HepG2 (cell line): ENCODE data around the gene GSKIP.

ENCODE experiments used
- FOXK1 ChIP-seq: sonication (generic); formaldehyde crosslinking; IDR thresholded peaks from 2 replicates; pipeline ENCODE4 v1.4.0; 2020; ENCODE audit warnings: low read depth, missing genetic modification reagents, borderline replicate concordance
- TAF1 ChIP-seq: sonication (generic); formaldehyde crosslinking; IDR thresholded peaks from 2 replicates; pipeline ENCODE4 v1.4.0; 2020; ENCODE audit warnings: missing genetic modification reagents
- ZNF781 ChIP-seq: sonication (generic); formaldehyde crosslinking; IDR thresholded peaks from 2 replicates; pipeline ENCODE4 v1.5.1; 2020; ENCODE audit warnings: borderline replicate concordance, mild to moderate bottlenecking, missing genetic modification reagents; ENCODE audit errors: not compliant biosample characterization
- TF ChIP-seq, protein P1 (sequence below): sonication (generic); formaldehyde crosslinking; IDR thresholded peaks from 2 replicates; pipeline ENCODE4 v1.5.0; 2020; ENCODE audit warnings: mild to moderate bottlenecking, missing genetic modification reagents, moderate library complexity
- TF ChIP-seq, protein P2 (sequence below): IDR thresholded peaks from 2 replicates; pipeline ENCODE4 v1.6.1; 2012; ENCODE audit warnings: low read length, improper control_type of control experiment
- TF ChIP-seq, protein P3 (sequence below): IDR thresholded peaks from 2 replicates; pipeline ENCODE4 v1.6.1; 2016

DNA sequence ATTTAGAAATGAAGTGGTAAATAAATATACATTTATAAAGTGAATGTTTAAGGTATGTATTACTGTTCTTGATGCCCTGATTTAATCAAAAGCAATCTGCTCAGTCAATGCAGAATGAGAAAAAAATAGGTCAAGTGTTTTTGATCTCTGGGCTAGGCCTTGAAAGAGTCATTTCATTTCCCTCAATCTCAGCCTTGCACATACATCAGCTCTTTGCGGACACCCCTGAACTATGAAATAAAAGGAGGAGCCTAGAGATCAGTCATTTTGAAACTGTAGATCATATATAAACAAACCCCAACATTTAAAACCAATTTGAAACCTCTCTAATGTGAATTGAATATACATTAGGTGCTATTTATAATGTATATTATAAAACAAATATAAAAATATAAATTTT lies 42.7 kb upstream of the GSKIP start:
- no peak for TF ChIP-seq FOXK1
- no peak for TF ChIP-seq TAF1 (CRISPR knock-in tag)
- no peak for TF ChIP-seq ZNF781 (CRISPR knock-in tag)
- TF ChIP-seq, protein P1, sequence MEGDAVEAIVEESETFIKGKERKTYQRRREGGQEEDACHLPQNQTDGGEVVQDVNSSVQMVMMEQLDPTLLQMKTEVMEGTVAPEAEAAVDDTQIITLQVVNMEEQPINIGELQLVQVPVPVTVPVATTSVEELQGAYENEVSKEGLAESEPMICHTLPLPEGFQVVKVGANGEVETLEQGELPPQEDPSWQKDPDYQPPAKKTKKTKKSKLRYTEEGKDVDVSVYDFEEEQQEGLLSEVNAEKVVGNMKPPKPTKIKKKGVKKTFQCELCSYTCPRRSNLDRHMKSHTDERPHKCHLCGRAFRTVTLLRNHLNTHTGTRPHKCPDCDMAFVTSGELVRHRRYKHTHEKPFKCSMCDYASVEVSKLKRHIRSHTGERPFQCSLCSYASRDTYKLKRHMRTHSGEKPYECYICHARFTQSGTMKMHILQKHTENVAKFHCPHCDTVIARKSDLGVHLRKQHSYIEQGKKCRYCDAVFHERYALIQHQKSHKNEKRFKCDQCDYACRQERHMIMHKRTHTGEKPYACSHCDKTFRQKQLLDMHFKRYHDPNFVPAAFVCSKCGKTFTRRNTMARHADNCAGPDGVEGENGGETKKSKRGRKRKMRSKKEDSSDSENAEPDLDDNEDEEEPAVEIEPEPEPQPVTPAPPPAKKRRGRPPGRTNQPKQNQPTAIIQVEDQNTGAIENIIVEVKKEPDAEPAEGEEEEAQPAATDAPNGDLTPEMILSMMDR: no peak
- TF ChIP-seq, protein P2, sequence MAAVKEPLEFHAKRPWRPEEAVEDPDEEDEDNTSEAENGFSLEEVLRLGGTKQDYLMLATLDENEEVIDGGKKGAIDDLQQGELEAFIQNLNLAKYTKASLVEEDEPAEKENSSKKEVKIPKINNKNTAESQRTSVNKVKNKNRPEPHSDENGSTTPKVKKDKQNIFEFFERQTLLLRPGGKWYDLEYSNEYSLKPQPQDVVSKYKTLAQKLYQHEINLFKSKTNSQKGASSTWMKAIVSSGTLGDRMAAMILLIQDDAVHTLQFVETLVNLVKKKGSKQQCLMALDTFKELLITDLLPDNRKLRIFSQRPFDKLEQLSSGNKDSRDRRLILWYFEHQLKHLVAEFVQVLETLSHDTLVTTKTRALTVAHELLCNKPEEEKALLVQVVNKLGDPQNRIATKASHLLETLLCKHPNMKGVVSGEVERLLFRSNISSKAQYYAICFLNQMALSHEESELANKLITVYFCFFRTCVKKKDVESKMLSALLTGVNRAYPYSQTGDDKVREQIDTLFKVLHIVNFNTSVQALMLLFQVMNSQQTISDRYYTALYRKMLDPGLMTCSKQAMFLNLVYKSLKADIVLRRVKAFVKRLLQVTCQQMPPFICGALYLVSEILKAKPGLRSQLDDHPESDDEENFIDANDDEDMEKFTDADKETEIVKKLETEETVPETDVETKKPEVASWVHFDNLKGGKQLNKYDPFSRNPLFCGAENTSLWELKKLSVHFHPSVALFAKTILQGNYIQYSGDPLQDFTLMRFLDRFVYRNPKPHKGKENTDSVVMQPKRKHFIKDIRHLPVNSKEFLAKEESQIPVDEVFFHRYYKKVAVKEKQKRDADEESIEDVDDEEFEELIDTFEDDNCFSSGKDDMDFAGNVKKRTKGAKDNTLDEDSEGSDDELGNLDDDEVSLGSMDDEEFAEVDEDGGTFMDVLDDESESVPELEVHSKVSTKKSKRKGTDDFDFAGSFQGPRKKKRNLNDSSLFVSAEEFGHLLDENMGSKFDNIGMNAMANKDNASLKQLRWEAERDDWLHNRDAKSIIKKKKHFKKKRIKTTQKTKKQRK: no peak
- TF ChIP-seq, protein P3, sequence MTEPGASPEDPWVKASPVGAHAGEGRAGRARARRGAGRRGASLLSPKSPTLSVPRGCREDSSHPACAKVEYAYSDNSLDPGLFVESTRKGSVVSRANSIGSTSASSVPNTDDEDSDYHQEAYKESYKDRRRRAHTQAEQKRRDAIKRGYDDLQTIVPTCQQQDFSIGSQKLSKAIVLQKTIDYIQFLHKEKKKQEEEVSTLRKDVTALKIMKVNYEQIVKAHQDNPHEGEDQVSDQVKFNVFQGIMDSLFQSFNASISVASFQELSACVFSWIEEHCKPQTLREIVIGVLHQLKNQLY (CRISPR knock-in tag): no peak
